Adrenal gland (tissue), 12 donors: ENCODE results near the gene TLX1. TPM values are rescaled to one million over a fixed set of nuclear protein-coding genes. Genes with fewer than 3 reads are reported as not detected.

Experiments used
- DNase-seq, 7 donors: peaks; one replicate each; pipeline ENCODE4 v3.0.0-alpha.2; 2019 to 2020
- H3K27ac ChIP-seq, 5 donors: fragments of 200-600 bp; sonication (generic) in 4 of 5; 1 replicate in 3 of 5; 2 replicates in 2 of 5; pipeline versions ENCODE4 v1.5.1 to v1.8.0; 2016 to 2020; ENCODE audit warnings: mild to moderate bottlenecking in 1 of 5
- H3K27me3 ChIP-seq: fragments of 200-600 bp; 2 replicates; pipeline ENCODE4 v1.8.0; 2021
- H3K36me3 ChIP-seq, 2 donors: fragments of 200-600 bp; replicated peaks in 1 of 2; 1 replicate in 1 of 2; 2 replicates in 1 of 2; pipeline versions ENCODE4 v1.5.1 to v1.8.0; 2018 to 2022
- H3K4me1 ChIP-seq, 2 donors: fragments of 200-600 bp; replicated peaks in 1 of 2; 1 replicate in 1 of 2; 2 replicates in 1 of 2; pipeline versions ENCODE4 v1.5.1 to v1.8.0; 2018 to 2021
- H3K4me3 ChIP-seq, 4 donors: fragments of 200-600 bp; sonication (generic) in 3 of 4; one replicate each; pipeline ENCODE4 v1.5.1; 2016 to 2018
- H3K9me3 ChIP-seq, 3 donors: fragments of 200-600 bp; sonication (generic) in 1 of 3; replicated peaks in 1 of 3; 1 replicate in 2 of 3; 2 replicates in 1 of 3; pipeline versions ENCODE4 v1.5.1 to v1.8.0; 2016 to 2021
- POLR2A ChIP-seq, 2 donors: fragments of 450-650 bp; IDR thresholded peaks; one replicate each; pipeline ENCODE4 v1.6.1; 2017; ENCODE audit warnings: antibody characterized with exemption in 2 of 2, mild to moderate bottlenecking in 2 of 2, moderate library complexity in 1 of 2
- WGBS, 4 donors: extraction: QIAGEN DNeasy Blood & Tissue Kit in 2 of 4; methylation state at CpG; one replicate each; pipeline versions ENCODE4 v1.1.5 to v1.1.7; 2013 to 2017; 5-methylcytosine and 5-hydroxymethylcytosine counted together
- intact Hi-C, 2 donors: fragments of 100-400 bp; cut with DNase I; formaldehyde crosslinking; loops; one replicate each; pipeline versions ENCODE4 v1.14.1 to v1.15.0; 2022 to 2023
- polyA plus RNA-seq, 3 donors: library from polyadenylated mRNA; stranded (reverse); fragments of 200-250 nt in 2 of 3; fragments of 350-450 nt in 1 of 3; fragmentation: Illumina TruSeq in 1 of 3; extraction: RNeasy Lipid Tissue Mini Kit (QIAGEN cat#74804) in 1 of 3; gene quantifications; one replicate each; pipeline ENCODE4 v1.2.3, GENCODE V29; 2013 to 2014
- total RNA-seq, 9 donors: library from RNA; depleted of rRNA in 4 of 9; stranded (reverse); fragments of >200 nt in 4 of 9; fragments of 120-200 nt in 1 of 9; fragmentation: NEBNext Ultra II Directional in 1 of 9; extraction: Animal tissue kit (Norgen Biotek cat#: 25700) in 1 of 9; gene quantifications; one replicate each; pipeline versions ENCODE4 v1.1.0 to v1.2.4, GENCODE V29; 2013 to 2023
- TF ChIP-seq, protein P1 (sequence below), 6 experiments: fragments of 450-650 bp in 4 of 6; fragments of 200-600 bp in 2 of 6; sonication (generic) in 1 of 6; IDR thresholded peaks; 1 replicate in 5 of 6; 2 replicates in 1 of 6; pipeline versions ENCODE4 v1.5.1 to v1.8.0; 2016 to 2021; ENCODE audit warnings: antibody characterized with exemption in 6 of 6, mild to moderate bottlenecking in 2 of 6, moderate library complexity in 1 of 6
- donor health status: healthy with polysubstance abuse.
- donor health status: Bipolar disorder and iron deficiency.
- donor health status: DM: yes; HTN: yes; CAD: no.
- donor health status: DM: no; HTN: no; CAD: no.
- donor health status: DM: no; HTN: no; CAD: no.
- donor health status: DM: yes; HTN: yes; CAD: no.

Gene TLX1
- total and polyA plus RNA-seq, 12 donors = not detected

DNA sequence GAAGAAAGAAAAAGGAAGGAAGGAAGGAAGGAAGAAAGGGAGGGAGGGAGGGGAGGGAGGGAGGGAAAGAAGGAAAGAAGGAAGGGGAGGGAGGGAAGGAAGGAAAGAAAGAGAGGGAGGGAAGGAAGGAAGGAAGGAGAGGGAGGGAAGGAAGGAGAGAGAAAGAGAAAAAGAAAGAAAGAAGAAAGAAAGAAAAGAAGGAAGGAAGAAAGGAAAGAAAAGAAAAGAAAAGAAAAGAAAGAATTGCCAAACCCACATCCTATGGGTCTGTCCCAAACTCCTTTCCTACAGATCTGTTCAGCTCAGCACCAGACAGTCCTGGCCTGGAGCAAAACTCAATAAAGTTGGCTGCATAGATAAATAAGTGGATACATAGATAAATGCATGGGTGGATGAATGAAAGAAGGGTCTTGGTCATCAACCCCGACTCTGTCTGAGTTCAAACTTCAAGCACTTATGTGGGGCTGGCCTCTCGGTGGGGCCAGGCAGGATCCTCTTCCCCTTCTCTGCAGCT lies 17.2 kb upstream of the TLX1 start:
- Histone ChIP-seq H3K9me3 (no peaks in the 10 kb centered on the region), H3K27ac (no peak overlapping the region), H3K27me3 (peaks cover 29% of the 10 kb centered on the region), H3K4me3 (no peak overlapping the region), H3K4me1 (no peaks in the 10 kb centered on the region), H3K36me3 (no peaks in the 10 kb centered on the region)
- TF ChIP-seq, protein P1, sequence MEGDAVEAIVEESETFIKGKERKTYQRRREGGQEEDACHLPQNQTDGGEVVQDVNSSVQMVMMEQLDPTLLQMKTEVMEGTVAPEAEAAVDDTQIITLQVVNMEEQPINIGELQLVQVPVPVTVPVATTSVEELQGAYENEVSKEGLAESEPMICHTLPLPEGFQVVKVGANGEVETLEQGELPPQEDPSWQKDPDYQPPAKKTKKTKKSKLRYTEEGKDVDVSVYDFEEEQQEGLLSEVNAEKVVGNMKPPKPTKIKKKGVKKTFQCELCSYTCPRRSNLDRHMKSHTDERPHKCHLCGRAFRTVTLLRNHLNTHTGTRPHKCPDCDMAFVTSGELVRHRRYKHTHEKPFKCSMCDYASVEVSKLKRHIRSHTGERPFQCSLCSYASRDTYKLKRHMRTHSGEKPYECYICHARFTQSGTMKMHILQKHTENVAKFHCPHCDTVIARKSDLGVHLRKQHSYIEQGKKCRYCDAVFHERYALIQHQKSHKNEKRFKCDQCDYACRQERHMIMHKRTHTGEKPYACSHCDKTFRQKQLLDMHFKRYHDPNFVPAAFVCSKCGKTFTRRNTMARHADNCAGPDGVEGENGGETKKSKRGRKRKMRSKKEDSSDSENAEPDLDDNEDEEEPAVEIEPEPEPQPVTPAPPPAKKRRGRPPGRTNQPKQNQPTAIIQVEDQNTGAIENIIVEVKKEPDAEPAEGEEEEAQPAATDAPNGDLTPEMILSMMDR (IDR thresholded peaks at IDR 0.05) = no peak
- no peak for TF ChIP-seq POLR2A (IDR thresholded peaks at IDR 0.05)
- WGBS, 4 donors = 56 to 73% (median 66%) methylated on average over 2 of the region's 2 CpGs
- intact Hi-C loops = no loop called here
- no peak for DNase-seq

DNA sequence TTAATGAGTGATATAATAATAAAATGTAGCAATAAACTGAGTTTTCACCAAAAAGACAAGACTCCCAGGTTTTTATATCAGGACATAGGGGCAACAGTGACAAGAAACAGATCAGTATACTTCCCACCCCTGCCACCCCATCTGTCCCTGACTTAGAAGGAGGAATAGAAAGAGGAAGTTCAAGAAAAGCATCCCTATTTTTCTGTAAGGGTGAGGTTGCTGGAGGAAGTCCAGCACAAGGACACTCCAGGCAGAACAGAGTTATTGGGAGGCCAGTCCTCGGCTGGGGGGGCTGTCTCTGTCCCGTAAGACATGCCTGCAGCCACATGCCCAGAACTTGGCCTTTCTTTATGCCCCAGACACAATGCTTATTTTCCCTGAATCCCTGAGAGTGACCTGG lies 16.5 kb upstream of the TLX1 start:
- no peaks in the 10 kb centered on the region for H3K36me3 ChIP-seq
- no peaks in the 10 kb centered on the region for H3K4me1 ChIP-seq
- intact Hi-C loops = no loop called here
- DNase-seq = peak in 1 of 7 donors; percentile 15
- TF ChIP-seq, protein P1 (IDR thresholded peaks at IDR 0.05) = no peak
- TF ChIP-seq POLR2A (IDR thresholded peaks at IDR 0.05) = no peak
- no peaks in the 10 kb centered on the region for H3K9me3 ChIP-seq
- WGBS, 4 donors = 41 to 64% (median 46%) methylated on average over 2 of the region's 2 CpGs
- H3K27ac ChIP-seq = no peak overlapping the region
- no peak overlapping the region for H3K4me3 ChIP-seq
- H3K27me3 ChIP-seq = peaks cover 29% of the 10 kb centered on the region

DNA sequence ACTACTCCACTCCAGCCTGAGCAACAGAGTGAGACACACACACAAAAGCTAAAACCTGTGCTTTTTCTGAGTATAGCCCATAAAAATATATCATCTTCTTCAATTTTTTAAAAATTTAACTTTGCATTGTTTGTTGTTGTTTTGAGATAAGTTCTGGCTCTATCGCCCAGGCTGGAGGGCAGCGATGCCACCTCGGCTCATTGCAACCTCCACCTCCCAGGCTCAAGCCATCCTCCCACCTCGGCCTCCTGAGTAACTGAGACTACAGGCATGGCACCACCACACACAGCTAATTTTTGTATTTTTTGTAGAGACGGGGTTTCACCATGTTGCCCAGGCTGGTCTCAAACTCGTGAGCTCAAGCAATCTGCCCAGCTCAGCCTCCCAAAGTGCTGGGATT lies 14.3 kb upstream of the TLX1 start:
- peaks cover 34% of the 10 kb centered on the region for H3K27me3 ChIP-seq
- DNase-seq = no peak
- WGBS, 4 donors = 68 to 79% (median 72%) methylated on average over 6 of the region's 6 CpGs

DNA sequence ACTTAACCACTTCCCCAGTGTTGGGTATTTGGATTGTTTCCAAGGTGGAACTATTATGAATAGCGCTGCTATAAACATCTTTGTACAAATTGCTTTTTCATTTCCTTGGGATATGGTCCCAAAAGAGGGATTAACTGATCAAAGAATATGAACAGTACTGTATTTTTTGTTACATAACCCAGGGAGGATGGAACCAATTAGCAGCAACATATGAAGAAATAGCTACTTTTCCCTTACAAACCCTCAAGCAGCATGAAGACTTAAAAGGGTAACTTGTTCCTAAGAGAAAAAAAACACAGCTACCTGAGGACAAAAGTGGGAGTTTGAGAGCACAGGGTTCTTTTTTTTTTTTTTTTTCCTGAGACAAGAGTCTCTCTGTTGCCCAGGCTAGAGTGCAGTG lies 13.1 kb upstream of the TLX1 start:
- H3K27ac ChIP-seq = no peak overlapping the region
- H3K36me3 ChIP-seq = no peaks in the 10 kb centered on the region
- TF ChIP-seq POLR2A (IDR thresholded peaks at IDR 0.05) = no peak
- TF ChIP-seq, protein P1 (IDR thresholded peaks at IDR 0.05) = no peak
- H3K4me1 ChIP-seq = peaks cover 0 to 11% of the 10 kb centered on the region in 2 donors
- no peak overlapping the region for H3K4me3 ChIP-seq
- 64 to 80% (median 73%) methylated on average over 1 of the region's 1 CpG for WGBS, 4 donors
- peaks cover 45% of the 10 kb centered on the region for H3K27me3 ChIP-seq
- intact Hi-C loops = no loop called here
- H3K9me3 ChIP-seq = no peaks in the 10 kb centered on the region
- DNase-seq = no peak

More for the DNA sequence above, 14.3 kb upstream of the TLX1 start:
- H3K4me3 ChIP-seq = no peak overlapping the region
- H3K9me3 ChIP-seq = no peaks in the 10 kb centered on the region
- intact Hi-C loops = no loop called here
- H3K27ac ChIP-seq = no peak overlapping the region
- peaks cover 0 to 8% of the 10 kb centered on the region in 2 donors for H3K4me1 ChIP-seq
- TF ChIP-seq, protein P1 (IDR thresholded peaks at IDR 0.05) = no peak
- TF ChIP-seq POLR2A (IDR thresholded peaks at IDR 0.05) = no peak
- no peaks in the 10 kb centered on the region for H3K36me3 ChIP-seq
